Body of pancreas (tissue), 4 donors: ENCODE data around the gene FOXA1. TPM values are rescaled to one million over a fixed set of nuclear protein-coding genes. Genes with fewer than 3 reads are reported as not detected.
A peak's percentile ranks its signal among the peaks of the same experiment; 100 is the strongest.

ENCODE experiments used
- ATAC-seq: fragments of 150-250 bp; one replicate; pipeline ENCODE4 v1.9.1; 2016
- DNase-seq, 4 donors: peaks; one replicate each; pipeline ENCODE4 v3.0.0-alpha.2; 2019
- H3K27ac ChIP-seq, 4 donors: fragments of 200-600 bp; sonication (generic); 1 replicate in 3 of 4; 2 replicates in 1 of 4; pipeline versions ENCODE4 v1.5.1 to v1.6.1; 2016 to 2019; ENCODE audit warnings: mild to moderate bottlenecking in 1 of 4, mixed read lengths in 1 of 4, moderate library complexity in 1 of 4
- H3K27me3 ChIP-seq, 2 donors: fragments of 200-600 bp; sonication (generic); one replicate each; pipeline ENCODE4 v1.6.0; 2016; ENCODE audit warnings: mild to moderate bottlenecking in 1 of 2
- H3K36me3 ChIP-seq, 2 donors: fragments of 200-600 bp; sonication (generic); replicated peaks in 1 of 2; 2 replicates each; pipeline ENCODE4 v1.5.1; 2016; ENCODE audit warnings: low read depth in 2 of 2; ENCODE audit not compliant: insufficient read depth in 1 of 2
- H3K4me1 ChIP-seq: fragments of 200-600 bp; sonication (generic); one replicate; pipeline ENCODE4 v1.6.0; 2016
- H3K4me3 ChIP-seq, 2 donors: fragments of 200-600 bp; sonication (generic); 1 replicate in 1 of 2; 2 replicates in 1 of 2; pipeline ENCODE4 v1.5.1; 2016 to 2019
- H3K9me3 ChIP-seq, 3 donors: fragments of 200-600 bp; sonication (generic); 1 replicate in 2 of 3; 2 replicates in 1 of 3; pipeline ENCODE4 v1.5.1; 2016
- CTCF ChIP-seq, 7 experiments: fragments of 450-650 bp in 4 of 7; fragments of 200-600 bp in 3 of 7; sonication (generic) in 3 of 7; IDR thresholded peaks; one replicate each; pipeline ENCODE4 v1.5.1; 2016 to 2019; ENCODE audit warnings: antibody characterized with exemption in 7 of 7
- POLR2A ChIP-seq, 3 donors: fragments of 450-650 bp; IDR thresholded peaks; one replicate each; pipeline ENCODE4 v1.6.1; 2016; ENCODE audit warnings: antibody characterized with exemption in 3 of 3, mild to moderate bottlenecking in 2 of 3
- WGBS, 2 donors: methylation state at CpG; one replicate each; pipeline ENCODE4 v1.1.5; 2017; 5-methylcytosine and 5-hydroxymethylcytosine counted together
- intact Hi-C: fragments of 100-400 bp; cut with DNase I; formaldehyde crosslinking; loops from one replicate; pipeline ENCODE4 v1.15.1; 2023
- total RNA-seq, 2 donors: library from RNA; depleted of rRNA; stranded (reverse); fragments of >200 nt; gene quantifications; one replicate each; pipeline ENCODE4 v1.1.0, GENCODE V29; 2016

Gene FOXA1
- total RNA-seq, 2 donors from 2014 or later = 0.26 to 0.33 TPM

- Histone ChIP-seq H3K27ac (no peak overlapping the region), H3K4me1 (peaks cover 30% of the 10 kb centered on the region), H3K27me3 (peaks cover 4 to 52% of the 10 kb centered on the region in 2 donors), H3K36me3 (no peaks in the 10 kb centered on the region), H3K9me3 (no peaks in the 10 kb centered on the region), H3K4me3 (no peak overlapping the region)
- 31 to 39% methylated on average over 10 of the region's 10 CpGs for WGBS, 2 donors
- TF ChIP-seq CTCF (IDR thresholded peaks at IDR 0.05) (no peak), POLR2A (IDR thresholded peaks at IDR 0.05) (no peak)
- DNase-seq = no peak
- no peak for ATAC-seq
- intact Hi-C loops = no loop called here
Measured at GRCh38 chr14:37585971-37586796, 8.9 kb downstream of the FOXA1 start.

- 27 to 28% methylated on average over 22 to 23 of the region's 23 CpGs for WGBS, 2 donors
- Histone ChIP-seq H3K27ac (no peak overlapping the region), H3K4me3 (no peak overlapping the region), H3K4me1 (peaks cover 30% of the 10 kb centered on the region), H3K27me3 (peaks cover 4 to 48% of the 10 kb centered on the region in 2 donors), H3K36me3 (no peaks in the 10 kb centered on the region), H3K9me3 (no peaks in the 10 kb centered on the region)
- TF ChIP-seq POLR2A (IDR thresholded peaks at IDR 0.05) (no peak), CTCF (IDR thresholded peaks at IDR 0.05) (no peak)
- DNase-seq (no peak), ATAC-seq (no peak)
- intact Hi-C loops = no loop called here
Measured at GRCh38 chr14:37585101-37585511, 9.9 kb downstream of the FOXA1 start.

- DNase-seq = peak in 1 of 4 donors; percentile 13
Measured at GRCh38 chr14:37584211-37585100, 10.6 kb downstream of the FOXA1 start.

More at GRCh38 chr14:37584211-37585100, 10.6 kb downstream of the FOXA1 start:
- H3K36me3 ChIP-seq = no peaks in the 10 kb centered on the region
- peaks cover 0 to 46% of the 10 kb centered on the region in 2 donors for H3K27me3 ChIP-seq
- H3K27ac ChIP-seq = no peak overlapping the region
- 10 to 22% methylated on average over 34 to 62 of the region's 62 CpGs for WGBS, 2 donors
- no peak for TF ChIP-seq POLR2A (IDR thresholded peaks at IDR 0.05)
- no peak for TF ChIP-seq CTCF (IDR thresholded peaks at IDR 0.05)
- intact Hi-C loops = no loop called here
- peak; percentile 40 for ATAC-seq
- H3K9me3 ChIP-seq = no peaks in the 10 kb centered on the region
- H3K4me1 ChIP-seq = peaks cover 30% of the 10 kb centered on the region
- no peak overlapping the region for H3K4me3 ChIP-seq
